ENCODE measurements around the gene RPAP2.

The RPAP2 gene

GRCh38 chr1:92447976-92448375 lies 149.1 kb downstream of the RPAP2 start:
- DNase-seq: no peak
